B cell (primary cell): ENCODE results near the gene POMT2. TPM values are rescaled to one million over a fixed set of nuclear protein-coding genes. Genes with fewer than 3 reads are reported as not detected.

Experiments used
- ATAC-seq: fragments of 200-7000 bp; cut with Tn5 transposase; one replicate; pipeline ENCODE4 v1.10.0; 2021; ENCODE audit warnings: low read depth, mild to moderate bottlenecking, moderate number of reproducible peaks, moderate library complexity
- CTCF ChIA-PET: fragments of 350-600 bp; sonication (Branson Sonifier 250); formaldehyde crosslinking; loops from one replicate; lab custom pipeline; 2021; ENCODE audit warnings: antibody characterized with exemption, inconsistent platforms; lab: Charles Lee
- POLR2A ChIA-PET: fragments of 350-600 bp; sonication (Branson Sonifier 250); formaldehyde crosslinking; loops from one replicate; lab custom pipeline; 2021; ENCODE audit warnings: antibody characterized with exemption; lab: Charles Lee
- DNase-seq: peaks from one replicate; pipeline ENCODE4 v3.0.0; 2013
- H2AFZ ChIP-seq: 2 replicates; pipeline ENCODE4 v1.6.1; 2012; ENCODE audit warnings: mild to moderate bottlenecking, low read depth, low read length; ENCODE audit not compliant: insufficient read depth, poor library complexity, severe bottlenecking
- H3K27ac ChIP-seq, 2 donors: 1 replicate in 1 of 2; 2 replicates in 1 of 2; pipeline ENCODE4 v1.5.1; 2012 to 2013; ENCODE audit warnings: low read length in 2 of 2, mild to moderate bottlenecking in 2 of 2, moderate library complexity in 1 of 2
- H3K27me3 ChIP-seq, 4 experiments: fragments of 200-600 bp in 1 of 4; sonication (generic) in 1 of 4; replicated peaks in 1 of 4; 1 replicate in 2 of 4; 2 replicates in 2 of 4; pipeline versions ENCODE4 v1.6.1 to v1.7.0; 2013 to 2016; ENCODE audit warnings: low read length in 3 of 4, mild to moderate bottlenecking in 2 of 4, mixed read lengths in 1 of 4, moderate library complexity in 1 of 4; ENCODE audit not compliant: insufficient read depth in 4 of 4, control insufficient read depth in 3 of 4; ENCODE audit errors: control extremely low read depth in 1 of 4
- H3K36me3 ChIP-seq, 2 experiments: replicated peaks in 1 of 2; 1 replicate in 1 of 2; 2 replicates in 1 of 2; pipeline versions ENCODE4 v1.6.1 to v1.7.1; 2013; ENCODE audit warnings: low read length in 1 of 2; ENCODE audit not compliant: insufficient read depth in 2 of 2, control insufficient read depth in 1 of 2; ENCODE audit errors: control extremely low read depth in 1 of 2, extremely low read depth in 1 of 2
- H3K4me1 ChIP-seq, 2 donors: fragments of 200-600 bp in 1 of 2; sonication (generic) in 1 of 2; 1 replicate in 1 of 2; 2 replicates in 1 of 2; pipeline versions ENCODE4 v1.5.1 to v1.6.1; 2013 to 2017; ENCODE audit warnings: low read length in 2 of 2; ENCODE audit not compliant: control insufficient read depth in 2 of 2, insufficient read depth in 2 of 2
- H3K4me2 ChIP-seq: replicated peaks from 2 replicates; pipeline ENCODE3; 2012; ENCODE audit warnings: mild to moderate bottlenecking, low read depth, low read length; ENCODE audit not compliant: poor library complexity, severe bottlenecking
- H3K4me3 ChIP-seq, 5 experiments: fragments of 200-600 bp in 1 of 5; sonication (generic) in 1 of 5; 1 replicate in 3 of 5; 2 replicates in 2 of 5; pipeline versions ENCODE4 v1.5.1 to v1.7.0; 2011 to 2016; ENCODE audit warnings: low read length in 4 of 5, mild to moderate bottlenecking in 4 of 5, low read depth in 2 of 5, control low read depth in 1 of 5, moderate library complexity in 1 of 5; ENCODE audit not compliant: insufficient read depth in 1 of 5; ENCODE audit errors: control extremely low read depth in 1 of 5, extremely low read depth in 1 of 5
- H3K79me2 ChIP-seq: fragments of 200-600 bp; sonication (generic); one replicate; pipeline ENCODE4 v1.6.0; 2016; ENCODE audit warnings: low read length; ENCODE audit not compliant: control insufficient read depth, insufficient read depth
- H3K9ac ChIP-seq: fragments of 200-600 bp; sonication (generic); 2 replicates; pipeline ENCODE4 v1.6.1; 2017; ENCODE audit warnings: mild to moderate bottlenecking, low read length, moderate library complexity
- H3K9me3 ChIP-seq, 3 donors: one replicate each; pipeline versions ENCODE4 v1.6.1 to v1.7.1; 2013; ENCODE audit warnings: low read length in 2 of 3; ENCODE audit not compliant: control insufficient read depth in 2 of 3, insufficient read depth in 1 of 3; ENCODE audit errors: control extremely low read depth in 1 of 3
- H4K20me1 ChIP-seq: 2 replicates; pipeline ENCODE4 v1.6.0; 2012; ENCODE audit warnings: mild to moderate bottlenecking, low read length; ENCODE audit not compliant: insufficient read depth, control insufficient read depth, poor library complexity, severe bottlenecking
- H3K27ac Mint-ChIP-seq: one replicate; pipeline ENCODE4 v1.8.0; 2021; ENCODE audit warnings: mixed read lengths
- H3K27me3 Mint-ChIP-seq: one replicate; pipeline ENCODE4 v1.8.0; 2021; ENCODE audit warnings: mixed read lengths
- H3K4me1 Mint-ChIP-seq: one replicate; pipeline ENCODE4 v1.8.0; 2021; ENCODE audit warnings: mixed read lengths
- H3K4me3 Mint-ChIP-seq: one replicate; pipeline ENCODE4 v1.8.0; 2021; ENCODE audit warnings: mixed read lengths
- H3K9me3 Mint-ChIP-seq: one replicate; pipeline ENCODE4 v1.8.0; 2022; ENCODE audit warnings: mixed read lengths; ENCODE audit not compliant: insufficient read depth
- EZH2 ChIP-seq: IDR thresholded peaks from 2 replicates; pipeline ENCODE4 v1.6.1; 2012; ENCODE audit warnings: borderline replicate concordance, low read depth, mild to moderate bottlenecking, moderate library complexity, low read length; ENCODE audit not compliant: insufficient read depth, poor library complexity, severe bottlenecking
- WGBS: methylation state at CpG from one replicate; pipeline ENCODE4 v1.1.5; 2013; ENCODE audit warnings: missing lambda C conversion rate; ENCODE audit not compliant: insufficient coverage; 5-methylcytosine and 5-hydroxymethylcytosine counted together
- intact Hi-C: fragments of 100-400 bp; cut with micrococcal nuclease; formaldehyde crosslinking; loops from one replicate; pipeline ENCODE4 v1.10.0; 2022
- polyA plus RNA-seq: library from polyadenylated mRNA; depleted of rRNA; stranded (reverse); fragments of >200 nt; gene quantifications from 2 replicates; pipeline ENCODE4 v1.2.3, GENCODE V29; 2012
- total RNA-seq, 2 donors: library from RNA; stranded (reverse); fragments of 120-200 nt in 1 of 2; gene quantifications; 1 replicate in 1 of 2; 2 replicates in 1 of 2; pipeline versions ENCODE4 v1.2.3 to v1.2.4, GENCODE V29; 2013 to 2022
- TF ChIP-seq, protein P1 (sequence below): fragments of 200-600 bp; IDR thresholded peaks from one replicate; pipeline ENCODE4 v1.8.0; 2022; ENCODE audit warnings: antibody characterized with exemption, mild to moderate bottlenecking

Gene POMT2
- total and polyA plus RNA-seq, 2 donors (not counting 1 experiment from before 2014, with no cell fraction given): 14.3 to 36.6 TPM

DNA sequence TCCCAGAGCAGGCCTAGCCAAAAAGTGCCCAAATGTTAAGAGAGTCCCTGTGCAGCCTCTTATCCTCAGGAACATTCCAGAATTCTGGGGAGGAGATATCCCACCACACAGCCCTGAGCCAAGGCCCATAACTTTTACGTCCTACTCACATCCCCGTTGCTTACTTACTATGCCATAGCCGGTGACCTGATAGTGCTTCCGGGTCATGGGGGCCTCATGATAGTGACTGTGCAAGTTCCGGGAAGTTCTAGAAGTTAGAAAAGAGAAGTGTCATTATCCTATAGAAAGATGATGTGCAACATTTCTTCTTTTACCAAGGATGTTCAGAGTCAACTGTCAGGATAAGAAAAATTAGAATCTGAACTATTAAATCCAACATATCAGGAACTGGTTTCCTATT lies 34.1 kb downstream of the POMT2 start:
- ATAC-seq (no peak), DNase-seq (no peak)
- H3K27me3 Mint-ChIP-seq: no peaks in the 10 kb centered on the region
- Histone ChIP-seq H3K4me3 (no peak overlapping the region), H3K27ac (no peak overlapping the region), H2AFZ (no peak overlapping the region), H3K36me3 (peaks cover 0 to 18% of the 10 kb centered on the region in 2 experiments), H3K9ac (no peak overlapping the region), H3K9me3 (no peaks in the 10 kb centered on the region), H3K4me1 (no peaks in the 10 kb centered on the region), H3K27me3 (no peaks in the 10 kb centered on the region), H3K79me2 (no peaks in the 10 kb centered on the region), H4K20me1 (no peaks in the 10 kb centered on the region), H3K4me2 (no peak overlapping the region)
- ChIA-PET POLR2A (no interaction called here), CTCF (no interaction called here)
- H3K27ac Mint-ChIP-seq: no peak overlapping the region
- H3K9me3 Mint-ChIP-seq: no peaks in the 10 kb centered on the region
- no peak overlapping the region for H3K4me3 Mint-ChIP-seq
- WGBS: 100% methylated on average over 2 of the region's 5 CpGs
- intact Hi-C loops: no loop called here
- no peaks in the 10 kb centered on the region for H3K4me1 Mint-ChIP-seq
- no peak for TF ChIP-seq EZH2
- TF ChIP-seq, protein P1, sequence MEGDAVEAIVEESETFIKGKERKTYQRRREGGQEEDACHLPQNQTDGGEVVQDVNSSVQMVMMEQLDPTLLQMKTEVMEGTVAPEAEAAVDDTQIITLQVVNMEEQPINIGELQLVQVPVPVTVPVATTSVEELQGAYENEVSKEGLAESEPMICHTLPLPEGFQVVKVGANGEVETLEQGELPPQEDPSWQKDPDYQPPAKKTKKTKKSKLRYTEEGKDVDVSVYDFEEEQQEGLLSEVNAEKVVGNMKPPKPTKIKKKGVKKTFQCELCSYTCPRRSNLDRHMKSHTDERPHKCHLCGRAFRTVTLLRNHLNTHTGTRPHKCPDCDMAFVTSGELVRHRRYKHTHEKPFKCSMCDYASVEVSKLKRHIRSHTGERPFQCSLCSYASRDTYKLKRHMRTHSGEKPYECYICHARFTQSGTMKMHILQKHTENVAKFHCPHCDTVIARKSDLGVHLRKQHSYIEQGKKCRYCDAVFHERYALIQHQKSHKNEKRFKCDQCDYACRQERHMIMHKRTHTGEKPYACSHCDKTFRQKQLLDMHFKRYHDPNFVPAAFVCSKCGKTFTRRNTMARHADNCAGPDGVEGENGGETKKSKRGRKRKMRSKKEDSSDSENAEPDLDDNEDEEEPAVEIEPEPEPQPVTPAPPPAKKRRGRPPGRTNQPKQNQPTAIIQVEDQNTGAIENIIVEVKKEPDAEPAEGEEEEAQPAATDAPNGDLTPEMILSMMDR: no peak

DNA sequence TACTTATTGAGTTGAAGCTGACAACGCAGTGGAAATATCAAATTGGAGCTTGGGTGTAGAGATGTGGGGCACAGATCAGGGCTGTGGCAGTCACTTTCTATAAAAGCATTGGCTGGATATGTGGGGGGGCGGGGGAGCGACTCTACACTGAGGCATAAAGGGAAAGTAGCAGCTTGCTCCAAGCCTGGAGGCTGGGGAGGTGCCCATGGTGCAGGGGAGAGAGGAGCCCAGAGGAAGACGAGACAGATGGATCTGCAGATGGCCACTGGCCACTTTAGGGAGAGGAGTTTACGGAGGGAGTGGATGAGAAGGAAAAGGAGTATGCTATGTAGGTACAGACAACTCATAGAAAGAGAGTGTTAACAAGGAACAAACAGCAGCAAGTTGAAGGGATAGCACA lies 36.2 kb downstream of the POMT2 start:
- Mint-ChIP-seq H3K9me3 (no peaks in the 10 kb centered on the region), H3K27ac (no peak overlapping the region), H3K4me1 (no peaks in the 10 kb centered on the region), H3K27me3 (no peaks in the 10 kb centered on the region), H3K4me3 (no peak overlapping the region)
- H3K4me2 ChIP-seq: no peak overlapping the region
- no peaks in the 10 kb centered on the region for H3K9me3 ChIP-seq
- intact Hi-C loops: no loop called here
- H3K4me3 ChIP-seq: no peak overlapping the region
- no peaks in the 10 kb centered on the region for H4K20me1 ChIP-seq
- ChIA-PET CTCF (no interaction called here), POLR2A (no interaction called here)
- WGBS: 100% methylated on average over 5 of the region's 5 CpGs
- no peak overlapping the region for H3K27ac ChIP-seq
- no peaks in the 10 kb centered on the region for H3K27me3 ChIP-seq
- H3K4me1 ChIP-seq: no peaks in the 10 kb centered on the region
- no peaks in the 10 kb centered on the region for H3K79me2 ChIP-seq
- H3K9ac ChIP-seq: no peak overlapping the region
- DNase-seq: no peak
- peaks cover 0 to 20% of the 10 kb centered on the region in 2 experiments for H3K36me3 ChIP-seq
- no peak for ATAC-seq
- H2AFZ ChIP-seq: no peak overlapping the region
- no peak for TF ChIP-seq EZH2
- TF ChIP-seq, protein P1: no peak
